ENCODE data around the gene FSTL3.

The FSTL3 gene

GRCh38 chr19:645912-646778 lies 30.0 kb upstream of the FSTL3 start:
- ATAC-seq, result no peak

- no peak for ATAC-seq
Measured at GRCh38 chr19:646779-647565, 29.2 kb upstream of the FSTL3 start.

- ATAC-seq, result no peak
Measured at GRCh38 chr19:647566-648284, 28.5 kb upstream of the FSTL3 start.

GRCh38 chr19:648305-648704 lies 27.9 kb upstream of the FSTL3 start:
- ATAC-seq, result no peak

GRCh38 chr19:648904-649801 lies 27.0 kb upstream of the FSTL3 start:
- no peak for ATAC-seq

GRCh38 chr19:650121-650520 lies 26.1 kb upstream of the FSTL3 start:
- no peak for ATAC-seq

GRCh38 chr19:651114-651818 lies 24.9 kb upstream of the FSTL3 start:
- no peak for ATAC-seq

GRCh38 chr19:651991-652390 lies 24.2 kb upstream of the FSTL3 start:
- ATAC-seq, result no peak

GRCh38 chr19:652467-653389 lies 23.5 kb upstream of the FSTL3 start:
- ATAC-seq, result no peak

- no peak for ATAC-seq
Measured at GRCh38 chr19:653425-653824, 22.8 kb upstream of the FSTL3 start.

- ATAC-seq, result no peak
Measured at GRCh38 chr19:655691-656090, 20.5 kb upstream of the FSTL3 start.

- no peak for ATAC-seq
Measured at GRCh38 chr19:656751-657559, 19.2 kb upstream of the FSTL3 start.

GRCh38 chr19:657611-658010 lies 18.6 kb upstream of the FSTL3 start:
- ATAC-seq, result no peak

GRCh38 chr19:658059-658839 lies 17.9 kb upstream of the FSTL3 start:
- no peak for ATAC-seq

GRCh38 chr19:658916-659839 lies 17.0 kb upstream of the FSTL3 start:
- peak in 1 of 2 donors; percentile 3 for ATAC-seq

GRCh38 chr19:660793-661426 lies 15.3 kb upstream of the FSTL3 start:
- no peak for ATAC-seq
